K562 (cell line): ENCODE measurements around the gene GRB2. TPM values are rescaled to one million over a fixed set of nuclear protein-coding genes. Genes with fewer than 3 reads are reported as not detected.
A peak's percentile ranks its signal among the peaks of the same experiment; 100 is the strongest.

Source experiments
- CBFA2T2 ChIP-seq: fragments of 450-650 bp; conservative IDR thresholded peaks from 2 replicates; pipeline ENCODE4 v1.6.1; 2017; ENCODE audit warnings: mild to moderate bottlenecking
- CHCHD3 ChIP-seq: fragments of 250-450 bp; sonication (Bioruptor Pico); IDR thresholded peaks from 2 replicates; pipeline ENCODE4 v2.1.2; 2022; ENCODE audit warnings: mild to moderate bottlenecking
- ETV5 ChIP-seq: sonication (generic); formaldehyde crosslinking; IDR thresholded peaks from 2 replicates; pipeline ENCODE4 v1.4.0; 2020; ENCODE audit warnings: low read depth, mild to moderate bottlenecking, missing genetic modification reagents
- GATAD2A ChIP-seq: fragments of 450-650 bp; IDR thresholded peaks from 2 replicates; pipeline ENCODE4 v1.6.1; 2017
- MAFF ChIP-seq: IDR thresholded peaks from 2 replicates; pipeline ENCODE4 v1.6.1; 2012; ENCODE audit warnings: low read length, improper control_type of control experiment
- NCOR1 ChIP-seq: fragments of 450-650 bp; IDR thresholded peaks from 2 replicates; pipeline ENCODE4 v1.6.1; 2016; ENCODE audit warnings: mild to moderate bottlenecking, moderate library complexity
- RERE ChIP-seq: sonication (generic); formaldehyde crosslinking; IDR thresholded peaks from 2 replicates; pipeline ENCODE4 v1.8.0; 2023; ENCODE audit warnings: missing genetic modification reagents, mild to moderate bottlenecking, borderline replicate concordance
- SREBF2 ChIP-seq: sonication (generic); formaldehyde crosslinking; IDR thresholded peaks from 2 replicates; pipeline ENCODE4 v1.4.0; 2020; ENCODE audit warnings: mild to moderate bottlenecking, missing genetic modification reagents
- U2AF1 ChIP-seq: fragments of 200-400 bp; formaldehyde crosslinking; optimal IDR thresholded peaks from 2 replicates; pipeline ENCODE3; 2017; ENCODE audit warnings: mild to moderate bottlenecking, low read depth, low read length, moderate library complexity
- ZFP1 ChIP-seq: fragments of 450-650 bp; formaldehyde crosslinking; IDR thresholded peaks from 2 replicates; pipeline ENCODE4 v1.4.0; 2020; ENCODE audit warnings: mild to moderate bottlenecking, mixed read lengths
- ZNF174 ChIP-seq: fragments of 250-450 bp; sonication (Bioruptor Pico); IDR thresholded peaks from 2 replicates; pipeline ENCODE4 v1.4.0; 2020; ENCODE audit warnings: mild to moderate bottlenecking
- polyA plus RNA-seq, 8 experiments: library from polyadenylated mRNA; depleted of rRNA in 4 of 8; stranded (reverse) in 5 of 8; unstranded in 3 of 8; fragments of >200 nt; fragmentation: Nextera tagmentation in 2 of 8; fragmentation: Illumina TruSeq in 1 of 8; extraction: Ambion mirVana in 2 of 8; extraction: Trizol in 1 of 8; gene quantifications; 2 replicates each; pipeline versions ENCODE4 v1.2.1 to v1.2.3, GENCODE V29; 2011 to 2014; ENCODE audit warnings: inconsistent platforms in 1 of 8, missing spikeins in 1 of 8
- total RNA-seq, 7 experiments: library from RNA; depleted of rRNA in 6 of 7; stranded (reverse); fragments of >200 nt in 6 of 7; fragmentation: Illumina TruSeq in 2 of 7; extraction: Trizol in 2 of 7; gene quantifications; 2 replicates each; pipeline versions ENCODE4 v1.2.1 to v1.2.3, GENCODE V29; 2011 to 2021; ENCODE audit warnings: low replicate concordance in 1 of 7
- TF ChIP-seq, protein P1 (sequence below): sonication (generic); formaldehyde crosslinking; IDR thresholded peaks from 2 replicates; pipeline ENCODE4 v1.9.0; 2022; ENCODE audit warnings: mild to moderate bottlenecking, missing genetic modification reagents
- TF ChIP-seq, protein P2 (sequence below), 2 experiments: fragments of 450-650 bp in 1 of 2; IDR thresholded peaks; 2 replicates each; pipeline ENCODE4 v1.6.1; 2011 to 2017; ENCODE audit warnings: low read depth in 2 of 2, antibody characterized with exemption in 1 of 2, borderline replicate concordance in 1 of 2, low read length in 1 of 2, mild to moderate bottlenecking in 1 of 2, mixed read lengths in 1 of 2; ENCODE audit not compliant: control insufficient read depth in 1 of 2
- TF ChIP-seq, protein P3 (sequence below): fragments of 450-650 bp; formaldehyde crosslinking; IDR thresholded peaks from 2 replicates; pipeline ENCODE4 v1.4.0; 2022; ENCODE audit warnings: missing genetic modification characterization
- TF ChIP-seq, protein P4 (sequence below): sonication (generic); formaldehyde crosslinking; IDR thresholded peaks from 2 replicates; pipeline ENCODE4 v1.8.0; 2022; ENCODE audit warnings: mild to moderate bottlenecking, missing genetic modification reagents

GRB2 gene
- total and polyA plus RNA-seq, 9 of the 15 experiments (the other 6 are each of a cell fraction or from before 2014, with no cell fraction given), result 57.2 to 136 (median 84.8) TPM

- TF ChIP-seq CHCHD3 (CRISPR knock-in tag), result no peak
- peak; percentile 88 for TF ChIP-seq GATAD2A
- no peak for TF ChIP-seq ZNF174 (CRISPR knock-in tag)
- TF ChIP-seq ZFP1 (CRISPR knock-in tag), result 0 out of 2 replicates have a peak, but pooled peaks have one; percentile 4
- TF ChIP-seq NCOR1, result peak; percentile 37; the same call in 1 of the 2 replicates
- no peak for TF ChIP-seq MAFF
- TF ChIP-seq, protein P1, sequence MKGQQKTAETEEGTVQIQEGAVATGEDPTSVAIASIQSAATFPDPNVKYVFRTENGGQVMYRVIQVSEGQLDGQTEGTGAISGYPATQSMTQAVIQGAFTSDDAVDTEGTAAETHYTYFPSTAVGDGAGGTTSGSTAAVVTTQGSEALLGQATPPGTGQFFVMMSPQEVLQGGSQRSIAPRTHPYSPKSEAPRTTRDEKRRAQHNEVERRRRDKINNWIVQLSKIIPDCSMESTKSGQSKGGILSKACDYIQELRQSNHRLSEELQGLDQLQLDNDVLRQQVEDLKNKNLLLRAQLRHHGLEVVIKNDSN (CRISPR knock-in tag), result no peak
- no peak for TF ChIP-seq ETV5 (CRISPR knock-in tag)
- TF ChIP-seq SREBF2, result no peak
- TF ChIP-seq, protein P2, sequence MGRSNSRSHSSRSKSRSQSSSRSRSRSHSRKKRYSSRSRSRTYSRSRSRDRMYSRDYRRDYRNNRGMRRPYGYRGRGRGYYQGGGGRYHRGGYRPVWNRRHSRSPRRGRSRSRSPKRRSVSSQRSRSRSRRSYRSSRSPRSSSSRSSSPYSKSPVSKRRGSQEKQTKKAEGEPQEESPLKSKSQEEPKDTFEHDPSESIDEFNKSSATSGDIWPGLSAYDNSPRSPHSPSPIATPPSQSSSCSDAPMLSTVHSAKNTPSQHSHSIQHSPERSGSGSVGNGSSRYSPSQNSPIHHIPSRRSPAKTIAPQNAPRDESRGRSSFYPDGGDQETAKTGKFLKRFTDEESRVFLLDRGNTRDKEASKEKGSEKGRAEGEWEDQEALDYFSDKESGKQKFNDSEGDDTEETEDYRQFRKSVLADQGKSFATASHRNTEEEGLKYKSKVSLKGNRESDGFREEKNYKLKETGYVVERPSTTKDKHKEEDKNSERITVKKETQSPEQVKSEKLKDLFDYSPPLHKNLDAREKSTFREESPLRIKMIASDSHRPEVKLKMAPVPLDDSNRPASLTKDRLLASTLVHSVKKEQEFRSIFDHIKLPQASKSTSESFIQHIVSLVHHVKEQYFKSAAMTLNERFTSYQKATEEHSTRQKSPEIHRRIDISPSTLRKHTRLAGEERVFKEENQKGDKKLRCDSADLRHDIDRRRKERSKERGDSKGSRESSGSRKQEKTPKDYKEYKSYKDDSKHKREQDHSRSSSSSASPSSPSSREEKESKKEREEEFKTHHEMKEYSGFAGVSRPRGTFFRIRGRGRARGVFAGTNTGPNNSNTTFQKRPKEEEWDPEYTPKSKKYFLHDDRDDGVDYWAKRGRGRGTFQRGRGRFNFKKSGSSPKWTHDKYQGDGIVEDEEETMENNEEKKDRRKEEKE (IDR thresholded peaks at IDR 0.05; ENCODE audit: borderline replicate concordance in 1 of 2, control insufficient read depth in 1 of 2, low read depth in 2 of 2, low read length in 1 of 2), result no peak
- TF ChIP-seq U2AF1, result no peak
- no peak for TF ChIP-seq CBFA2T2
- TF ChIP-seq, protein P3, sequence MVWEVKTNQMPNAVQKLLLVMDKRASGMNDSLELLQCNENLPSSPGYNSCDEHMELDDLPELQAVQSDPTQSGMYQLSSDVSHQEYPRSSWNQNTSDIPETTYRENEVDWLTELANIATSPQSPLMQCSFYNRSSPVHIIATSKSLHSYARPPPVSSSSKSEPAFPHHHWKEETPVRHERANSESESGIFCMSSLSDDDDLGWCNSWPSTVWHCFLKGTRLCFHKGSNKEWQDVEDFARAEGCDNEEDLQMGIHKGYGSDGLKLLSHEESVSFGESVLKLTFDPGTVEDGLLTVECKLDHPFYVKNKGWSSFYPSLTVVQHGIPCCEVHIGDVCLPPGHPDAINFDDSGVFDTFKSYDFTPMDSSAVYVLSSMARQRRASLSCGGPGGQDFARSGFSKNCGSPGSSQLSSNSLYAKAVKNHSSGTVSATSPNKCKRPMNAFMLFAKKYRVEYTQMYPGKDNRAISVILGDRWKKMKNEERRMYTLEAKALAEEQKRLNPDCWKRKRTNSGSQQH (CRISPR knock-in tag), result no peak
- TF ChIP-seq, protein P4, sequence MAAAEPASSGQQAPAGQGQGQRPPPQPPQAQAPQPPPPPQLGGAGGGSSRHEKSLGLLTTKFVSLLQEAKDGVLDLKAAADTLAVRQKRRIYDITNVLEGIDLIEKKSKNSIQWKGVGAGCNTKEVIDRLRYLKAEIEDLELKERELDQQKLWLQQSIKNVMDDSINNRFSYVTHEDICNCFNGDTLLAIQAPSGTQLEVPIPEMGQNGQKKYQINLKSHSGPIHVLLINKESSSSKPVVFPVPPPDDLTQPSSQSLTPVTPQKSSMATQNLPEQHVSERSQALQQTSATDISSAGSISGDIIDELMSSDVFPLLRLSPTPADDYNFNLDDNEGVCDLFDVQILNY (CRISPR knock-in tag), result no peak
- no peak; the same call in 1 of the 2 replicates for TF ChIP-seq RERE (CRISPR knock-in tag)
Measured at GRCh38 chr17:75404223-75404730, 1.2 kb downstream of the GRB2 start (continued).
